GM23338 (cell line): ENCODE results near the gene STK36. TPM values are rescaled to one million over a fixed set of nuclear protein-coding genes. Genes with fewer than 3 reads are reported as not detected.

Source experiments
- ATAC-seq: fragments of 200-7000 bp; cut with Tn5 transposase; 3 replicates; pipeline ENCODE4 v1.9.1; 2020
- DNase-seq: peaks from one replicate; pipeline ENCODE4 v3.0.0-alpha.2; 2015; ENCODE audit warnings: low spot score
- H2AFZ ChIP-seq: fragments of 200-600 bp; sonication (generic); 2 replicates; pipeline ENCODE4 v1.8.0; 2016; ENCODE audit warnings: antibody characterized with exemption, mild to moderate bottlenecking, moderate library complexity
- H3F3A ChIP-seq: fragments of 200-600 bp; sonication (generic); replicated peaks from 2 replicates; pipeline ENCODE4 v1.8.0; 2017; ENCODE audit warnings: antibody characterized with exemption, mixed run types, low read depth
- H3K27ac ChIP-seq: fragments of 200-600 bp; sonication (generic); 2 replicates; pipeline ENCODE4 v1.6.1; 2016; ENCODE audit warnings: low read depth
- H3K27me3 ChIP-seq: fragments of 200-600 bp; sonication (generic); 2 replicates; pipeline ENCODE4 v1.8.0; 2016; ENCODE audit warnings: mild to moderate bottlenecking, mixed run types, moderate library complexity; ENCODE audit not compliant: insufficient read depth
- H3K36me3 ChIP-seq: fragments of 200-600 bp; sonication (generic); 2 replicates; pipeline ENCODE4 v1.8.0; 2016; ENCODE audit warnings: mild to moderate bottlenecking; ENCODE audit not compliant: insufficient read depth
- H3K4me1 ChIP-seq: fragments of 200-600 bp; sonication (generic); 2 replicates; pipeline ENCODE4 v1.8.0; 2016; ENCODE audit warnings: mild to moderate bottlenecking, moderate library complexity; ENCODE audit not compliant: insufficient read depth
- H3K4me2 ChIP-seq: fragments of 200-600 bp; sonication (generic); 2 replicates; pipeline ENCODE4 v1.7.1; 2017; ENCODE audit warnings: mixed run types
- H3K4me3 ChIP-seq: fragments of 200-600 bp; sonication (generic); 2 replicates; pipeline ENCODE4 v1.6.1; 2016; ENCODE audit warnings: mixed run types
- H3K79me2 ChIP-seq: fragments of 200-600 bp; sonication (generic); replicated peaks from 2 replicates; pipeline ENCODE4 v1.8.0; 2017; ENCODE audit warnings: mild to moderate bottlenecking; ENCODE audit not compliant: insufficient read depth
- H3K9me2 ChIP-seq: fragments of 200-600 bp; sonication (generic); 2 replicates; pipeline ENCODE4 v1.8.0; 2017; ENCODE audit not compliant: insufficient read depth
- H4K20me1 ChIP-seq: fragments of 200-600 bp; sonication (generic); replicated peaks from 2 replicates; pipeline ENCODE4 v1.8.0; 2017; ENCODE audit warnings: mild to moderate bottlenecking; ENCODE audit not compliant: insufficient read depth
- H3K27ac Mint-ChIP-seq: 2 replicates; pipeline ENCODE4 v1.8.0; 2020; ENCODE audit warnings: inconsistent platforms, mild to moderate bottlenecking, moderate library complexity, mixed read lengths
- H3K27me3 Mint-ChIP-seq: 3 replicates; pipeline ENCODE4 v1.8.0; 2022; ENCODE audit warnings: low read depth, mild to moderate bottlenecking, moderate library complexity, mixed read lengths, inconsistent platforms; ENCODE audit not compliant: insufficient read depth, poor library complexity
- H3K36me3 Mint-ChIP-seq: 3 replicates; pipeline ENCODE4 v1.8.0; 2021; ENCODE audit warnings: low read depth, mild to moderate bottlenecking, inconsistent platforms, moderate library complexity, mixed read lengths
- H3K4me1 Mint-ChIP-seq: 3 replicates; pipeline ENCODE4 v1.8.0; 2020; ENCODE audit warnings: mild to moderate bottlenecking, inconsistent platforms, mixed read lengths
- H3K4me3 Mint-ChIP-seq: 3 replicates; pipeline ENCODE4 v1.8.0; 2021; ENCODE audit warnings: moderate library complexity, mild to moderate bottlenecking, inconsistent platforms, mixed read lengths
- H3K9me3 Mint-ChIP-seq: 3 replicates; pipeline ENCODE4 v1.8.0; 2020; ENCODE audit warnings: moderate library complexity, mild to moderate bottlenecking, inconsistent platforms, mixed read lengths
- CREB1 ChIP-seq: fragments of 250-450 bp; sonication (Bioruptor Pico); IDR thresholded peaks from 2 replicates; pipeline ENCODE4 v1.5.0; 2020; ENCODE audit warnings: low read depth, mild to moderate bottlenecking, moderate library complexity
- EZH2 ChIP-seq: fragments of 200-600 bp; sonication (generic); IDR thresholded peaks from one replicate; pipeline ENCODE4 v1.8.0; 2017; ENCODE audit warnings: antibody characterized with exemption, mild to moderate bottlenecking, low read depth; ENCODE audit not compliant: unreplicated experiment
- EZH2phosphoT487 ChIP-seq: fragments of 200-600 bp; sonication (generic); IDR thresholded peaks from one replicate; pipeline ENCODE4 v1.8.1; 2018; ENCODE audit warnings: antibody characterized with exemption; ENCODE audit not compliant: unreplicated experiment
- JUNB ChIP-seq: IDR thresholded peaks from one replicate; pipeline ENCODE4 v1.6.1; 2016; ENCODE audit warnings: antibody characterized with exemption; ENCODE audit not compliant: unreplicated experiment
- NANOG ChIP-seq: IDR thresholded peaks from 2 replicates; pipeline ENCODE4 v1.6.1; 2016; ENCODE audit warnings: antibody characterized with exemption, borderline replicate concordance
- POLR2AphosphoS5 ChIP-seq: IDR thresholded peaks from 2 replicates; pipeline ENCODE4 v1.6.1; 2016; ENCODE audit warnings: antibody characterized with exemption, low read depth
- STAT1 ChIP-seq: IDR thresholded peaks from one replicate; pipeline ENCODE4 v1.6.1; 2016; ENCODE audit warnings: antibody characterized with exemption; ENCODE audit not compliant: unreplicated experiment
- ZNF114 ChIP-seq: fragments of 250-450 bp; sonication (Bioruptor Pico); IDR thresholded peaks from 2 replicates; pipeline ENCODE4 v1.5.0; 2020; ENCODE audit warnings: mild to moderate bottlenecking, moderate library complexity
- ZNF331 ChIP-seq: fragments of 250-450 bp; sonication (Bioruptor Pico); IDR thresholded peaks from 2 replicates; pipeline ENCODE4 v1.5.0; 2020; ENCODE audit warnings: low read depth, mild to moderate bottlenecking, moderate library complexity
- polyA plus RNA-seq: library from polyadenylated mRNA; unstranded; fragments of >200 nt; fragmentation: Nextera tagmentation; extraction: Ambion mirVana; gene quantifications from 2 replicates; pipeline ENCODE4 v1.2.1, GENCODE V29; 2016
- total RNA-seq: library from RNA; depleted of rRNA; stranded (reverse); fragments of >200 nt; shearing (Covaris generic); gene quantifications from 2 replicates; pipeline ENCODE4 v1.2.3, GENCODE V29; 2014
- TF ChIP-seq, protein P1 (sequence below): fragments of 250-450 bp; sonication (Bioruptor Pico); IDR thresholded peaks from 2 replicates; pipeline ENCODE4 v1.5.0; 2020; ENCODE audit warnings: mild to moderate bottlenecking, moderate library complexity
- TF ChIP-seq, protein P2 (sequence below), 2 experiments: fragments of 200-600 bp in 1 of 2; sonication (generic) in 1 of 2; conservative IDR thresholded peaks; 2 replicates each; pipeline versions ENCODE4 v1.5.1 to v1.6.1; 2016 to 2017; ENCODE audit warnings: antibody characterized with exemption in 2 of 2, low read depth in 2 of 2, mild to moderate bottlenecking in 2 of 2, moderate library complexity in 1 of 2
- TF ChIP-seq, protein P3 (sequence below): IDR thresholded peaks from 2 replicates; pipeline ENCODE4 v1.6.1; 2016; ENCODE audit warnings: antibody characterized with exemption
- TF ChIP-seq, protein P4 (sequence below): IDR thresholded peaks from one replicate; pipeline ENCODE4 v1.6.1; 2018; ENCODE audit warnings: antibody characterized with exemption; ENCODE audit not compliant: unreplicated experiment

The STK36 gene
- total and polyA plus RNA-seq, 2 experiments from 2014 or later = 21.2 to 26.3 TPM

DNA sequence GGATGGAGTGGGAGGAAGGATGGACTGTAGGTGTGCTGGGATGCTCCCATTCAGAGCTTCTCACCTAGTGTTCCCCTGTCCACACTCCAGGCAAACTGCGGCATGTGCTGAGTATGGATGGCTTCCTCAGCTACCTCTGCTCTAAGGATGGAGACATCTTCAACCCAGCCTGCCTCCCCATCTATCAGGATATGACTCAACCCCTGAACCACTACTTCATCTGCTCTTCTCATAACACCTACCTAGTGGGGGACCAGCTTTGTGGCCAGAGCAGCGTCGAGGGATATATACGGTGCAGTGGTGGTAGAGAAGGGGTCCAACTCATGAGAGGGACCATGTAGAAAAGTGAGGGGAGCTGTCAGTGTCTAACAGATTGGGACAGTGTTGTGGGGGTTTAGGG lies 43.9 kb upstream of the STK36 start:
- Histone ChIP-seq H3K27me3 (no peaks in the 10 kb centered on the region), H3K4me3 (no peak overlapping the region), H3K9me2 (no peaks in the 10 kb centered on the region; the same call in 1 of the 2 replicates), H2AFZ (no peak overlapping the region), H3K36me3 (no peaks in the 10 kb centered on the region), H3K79me2 (no peaks in the 10 kb centered on the region), H3K4me2 (no peak overlapping the region), H3K27ac (no peak overlapping the region), H3K4me1 (no peaks in the 10 kb centered on the region), H3F3A (no peaks in the 10 kb centered on the region), H4K20me1 (no peaks in the 10 kb centered on the region)
- ATAC-seq = no peak
- Mint-ChIP-seq H3K27ac (no peak overlapping the region), H3K9me3 (no peaks in the 10 kb centered on the region), H3K4me1 (peaks cover 2% of the 10 kb centered on the region; the same call in 1 of the 3 replicates), H3K27me3 (peaks cover 8% of the 10 kb centered on the region), H3K36me3 (no peaks in the 10 kb centered on the region; the same call in 2 of the 3 replicates), H3K4me3 (no peak overlapping the region)
- DNase-seq = no peak
- TF ChIP-seq EZH2 (no peak), ZNF114 (CRISPR knock-in tag) (no peak), EZH2phosphoT487 (no peak), CREB1 (CRISPR knock-in tag) (no peak), POLR2AphosphoS5 (no peak), JUNB (no peak), NANOG (no peak), STAT1 (no peak), ZNF331 (CRISPR knock-in tag) (no peak)
- TF ChIP-seq, protein P1, sequence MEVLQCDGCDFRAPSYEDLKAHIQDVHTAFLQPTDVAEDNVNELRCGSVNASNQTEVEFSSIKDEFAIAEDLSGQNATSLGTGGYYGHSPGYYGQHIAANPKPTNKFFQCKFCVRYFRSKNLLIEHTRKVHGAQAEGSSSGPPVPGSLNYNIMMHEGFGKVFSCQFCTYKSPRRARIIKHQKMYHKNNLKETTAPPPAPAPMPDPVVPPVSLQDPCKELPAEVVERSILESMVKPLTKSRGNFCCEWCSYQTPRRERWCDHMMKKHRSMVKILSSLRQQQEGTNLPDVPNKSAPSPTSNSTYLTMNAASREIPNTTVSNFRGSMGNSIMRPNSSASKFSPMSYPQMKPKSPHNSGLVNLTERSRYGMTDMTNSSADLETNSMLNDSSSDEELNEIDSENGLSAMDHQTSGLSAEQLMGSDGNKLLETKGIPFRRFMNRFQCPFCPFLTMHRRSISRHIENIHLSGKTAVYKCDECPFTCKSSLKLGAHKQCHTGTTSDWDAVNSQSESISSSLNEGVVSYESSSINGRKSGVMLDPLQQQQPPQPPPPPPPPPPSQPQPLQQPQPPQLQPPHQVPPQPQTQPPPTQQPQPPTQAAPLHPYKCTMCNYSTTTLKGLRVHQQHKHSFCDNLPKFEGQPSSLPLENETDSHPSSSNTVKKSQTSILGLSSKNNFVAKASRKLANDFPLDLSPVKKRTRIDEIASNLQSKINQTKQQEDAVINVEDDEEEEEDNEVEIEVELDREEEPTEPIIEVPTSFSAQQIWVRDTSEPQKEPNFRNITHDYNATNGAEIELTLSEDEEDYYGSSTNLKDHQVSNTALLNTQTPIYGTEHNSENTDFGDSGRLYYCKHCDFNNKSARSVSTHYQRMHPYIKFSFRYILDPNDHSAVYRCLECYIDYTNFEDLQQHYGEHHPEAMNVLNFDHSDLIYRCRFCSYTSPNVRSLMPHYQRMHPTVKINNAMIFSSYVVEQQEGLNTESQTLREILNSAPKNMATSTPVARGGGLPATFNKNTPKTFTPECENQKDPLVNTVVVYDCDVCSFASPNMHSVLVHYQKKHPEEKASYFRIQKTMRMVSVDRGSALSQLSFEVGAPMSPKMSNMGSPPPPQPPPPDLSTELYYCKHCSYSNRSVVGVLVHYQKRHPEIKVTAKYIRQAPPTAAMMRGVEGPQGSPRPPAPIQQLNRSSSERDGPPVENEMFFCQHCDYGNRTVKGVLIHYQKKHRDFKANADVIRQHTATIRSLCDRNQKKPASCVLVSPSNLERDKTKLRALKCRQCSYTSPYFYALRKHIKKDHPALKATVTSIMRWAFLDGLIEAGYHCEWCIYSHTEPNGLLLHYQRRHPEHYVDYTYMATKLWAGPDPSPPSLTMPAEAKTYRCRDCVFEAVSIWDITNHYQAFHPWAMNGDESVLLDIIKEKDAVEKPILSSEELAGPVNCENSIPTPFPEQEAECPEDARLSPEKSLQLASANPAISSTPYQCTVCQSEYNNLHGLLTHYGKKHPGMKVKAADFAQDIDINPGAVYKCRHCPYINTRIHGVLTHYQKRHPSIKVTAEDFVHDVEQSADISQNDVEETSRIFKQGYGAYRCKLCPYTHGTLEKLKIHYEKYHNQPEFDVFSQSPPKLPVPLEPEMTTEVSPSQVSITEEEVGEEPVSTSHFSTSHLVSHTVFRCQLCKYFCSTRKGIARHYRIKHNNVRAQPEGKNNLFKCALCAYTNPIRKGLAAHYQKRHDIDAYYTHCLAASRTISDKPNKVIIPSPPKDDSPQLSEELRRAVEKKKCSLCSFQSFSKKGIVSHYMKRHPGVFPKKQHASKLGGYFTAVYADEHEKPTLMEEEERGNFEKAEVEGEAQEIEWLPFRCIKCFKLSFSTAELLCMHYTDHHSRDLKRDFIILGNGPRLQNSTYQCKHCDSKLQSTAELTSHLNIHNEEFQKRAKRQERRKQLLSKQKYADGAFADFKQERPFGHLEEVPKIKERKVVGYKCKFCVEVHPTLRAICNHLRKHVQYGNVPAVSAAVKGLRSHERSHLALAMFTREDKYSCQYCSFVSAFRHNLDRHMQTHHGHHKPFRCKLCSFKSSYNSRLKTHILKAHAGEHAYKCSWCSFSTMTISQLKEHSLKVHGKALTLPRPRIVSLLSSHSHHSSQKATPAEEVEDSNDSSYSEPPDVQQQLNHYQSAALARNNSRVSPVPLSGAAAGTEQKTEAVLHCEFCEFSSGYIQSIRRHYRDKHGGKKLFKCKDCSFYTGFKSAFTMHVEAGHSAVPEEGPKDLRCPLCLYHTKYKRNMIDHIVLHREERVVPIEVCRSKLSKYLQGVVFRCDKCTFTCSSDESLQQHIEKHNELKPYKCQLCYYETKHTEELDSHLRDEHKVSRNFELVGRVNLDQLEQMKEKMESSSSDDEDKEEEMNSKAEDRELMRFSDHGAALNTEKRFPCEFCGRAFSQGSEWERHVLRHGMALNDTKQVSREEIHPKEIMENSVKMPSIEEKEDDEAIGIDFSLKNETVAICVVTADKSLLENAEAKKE (CRISPR knock-in tag) = no peak
- TF ChIP-seq, protein P2, sequence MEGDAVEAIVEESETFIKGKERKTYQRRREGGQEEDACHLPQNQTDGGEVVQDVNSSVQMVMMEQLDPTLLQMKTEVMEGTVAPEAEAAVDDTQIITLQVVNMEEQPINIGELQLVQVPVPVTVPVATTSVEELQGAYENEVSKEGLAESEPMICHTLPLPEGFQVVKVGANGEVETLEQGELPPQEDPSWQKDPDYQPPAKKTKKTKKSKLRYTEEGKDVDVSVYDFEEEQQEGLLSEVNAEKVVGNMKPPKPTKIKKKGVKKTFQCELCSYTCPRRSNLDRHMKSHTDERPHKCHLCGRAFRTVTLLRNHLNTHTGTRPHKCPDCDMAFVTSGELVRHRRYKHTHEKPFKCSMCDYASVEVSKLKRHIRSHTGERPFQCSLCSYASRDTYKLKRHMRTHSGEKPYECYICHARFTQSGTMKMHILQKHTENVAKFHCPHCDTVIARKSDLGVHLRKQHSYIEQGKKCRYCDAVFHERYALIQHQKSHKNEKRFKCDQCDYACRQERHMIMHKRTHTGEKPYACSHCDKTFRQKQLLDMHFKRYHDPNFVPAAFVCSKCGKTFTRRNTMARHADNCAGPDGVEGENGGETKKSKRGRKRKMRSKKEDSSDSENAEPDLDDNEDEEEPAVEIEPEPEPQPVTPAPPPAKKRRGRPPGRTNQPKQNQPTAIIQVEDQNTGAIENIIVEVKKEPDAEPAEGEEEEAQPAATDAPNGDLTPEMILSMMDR (conservative IDR thresholded peaks at IDR 0.05; ENCODE audit: low read depth in 2 of 2) = no peak
- TF ChIP-seq, protein P3, sequence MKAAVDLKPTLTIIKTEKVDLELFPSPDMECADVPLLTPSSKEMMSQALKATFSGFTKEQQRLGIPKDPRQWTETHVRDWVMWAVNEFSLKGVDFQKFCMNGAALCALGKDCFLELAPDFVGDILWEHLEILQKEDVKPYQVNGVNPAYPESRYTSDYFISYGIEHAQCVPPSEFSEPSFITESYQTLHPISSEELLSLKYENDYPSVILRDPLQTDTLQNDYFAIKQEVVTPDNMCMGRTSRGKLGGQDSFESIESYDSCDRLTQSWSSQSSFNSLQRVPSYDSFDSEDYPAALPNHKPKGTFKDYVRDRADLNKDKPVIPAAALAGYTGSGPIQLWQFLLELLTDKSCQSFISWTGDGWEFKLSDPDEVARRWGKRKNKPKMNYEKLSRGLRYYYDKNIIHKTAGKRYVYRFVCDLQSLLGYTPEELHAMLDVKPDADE = no peak
- TF ChIP-seq, protein P4, sequence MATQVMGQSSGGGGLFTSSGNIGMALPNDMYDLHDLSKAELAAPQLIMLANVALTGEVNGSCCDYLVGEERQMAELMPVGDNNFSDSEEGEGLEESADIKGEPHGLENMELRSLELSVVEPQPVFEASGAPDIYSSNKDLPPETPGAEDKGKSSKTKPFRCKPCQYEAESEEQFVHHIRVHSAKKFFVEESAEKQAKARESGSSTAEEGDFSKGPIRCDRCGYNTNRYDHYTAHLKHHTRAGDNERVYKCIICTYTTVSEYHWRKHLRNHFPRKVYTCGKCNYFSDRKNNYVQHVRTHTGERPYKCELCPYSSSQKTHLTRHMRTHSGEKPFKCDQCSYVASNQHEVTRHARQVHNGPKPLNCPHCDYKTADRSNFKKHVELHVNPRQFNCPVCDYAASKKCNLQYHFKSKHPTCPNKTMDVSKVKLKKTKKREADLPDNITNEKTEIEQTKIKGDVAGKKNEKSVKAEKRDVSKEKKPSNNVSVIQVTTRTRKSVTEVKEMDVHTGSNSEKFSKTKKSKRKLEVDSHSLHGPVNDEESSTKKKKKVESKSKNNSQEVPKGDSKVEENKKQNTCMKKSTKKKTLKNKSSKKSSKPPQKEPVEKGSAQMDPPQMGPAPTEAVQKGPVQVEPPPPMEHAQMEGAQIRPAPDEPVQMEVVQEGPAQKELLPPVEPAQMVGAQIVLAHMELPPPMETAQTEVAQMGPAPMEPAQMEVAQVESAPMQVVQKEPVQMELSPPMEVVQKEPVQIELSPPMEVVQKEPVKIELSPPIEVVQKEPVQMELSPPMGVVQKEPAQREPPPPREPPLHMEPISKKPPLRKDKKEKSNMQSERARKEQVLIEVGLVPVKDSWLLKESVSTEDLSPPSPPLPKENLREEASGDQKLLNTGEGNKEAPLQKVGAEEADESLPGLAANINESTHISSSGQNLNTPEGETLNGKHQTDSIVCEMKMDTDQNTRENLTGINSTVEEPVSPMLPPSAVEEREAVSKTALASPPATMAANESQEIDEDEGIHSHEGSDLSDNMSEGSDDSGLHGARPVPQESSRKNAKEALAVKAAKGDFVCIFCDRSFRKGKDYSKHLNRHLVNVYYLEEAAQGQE = no peak
